GM23248 (cell line): ENCODE measurements around the gene KIF22.

Source experiments
- EZH2 ChIP-seq: fragments of 200-600 bp; sonication (generic); IDR thresholded peaks from 2 replicates; pipeline ENCODE4 v1.6.1; 2018; ENCODE audit warnings: antibody characterized with exemption, mild to moderate bottlenecking; ENCODE audit not compliant: insufficient read depth, poor library complexity, severe bottlenecking
- EZH2phosphoT487 ChIP-seq: fragments of 200-600 bp; sonication (generic); IDR thresholded peaks from 2 replicates; pipeline ENCODE4 v1.6.1; 2018; ENCODE audit warnings: antibody characterized with exemption, moderate library complexity, mild to moderate bottlenecking, low read depth; ENCODE audit not compliant: insufficient read depth

- TF ChIP-seq EZH2 (no peak), EZH2phosphoT487 (no peak)
Observed at GRCh38 chr16:29806099-29806579, 15.6 kb downstream of the KIF22 start, which contains the start of gene MAZ.
